ENCODE results near the gene FYCO1.
A peak's percentile ranks its signal among the peaks of the same experiment; 100 is the strongest.

Gene FYCO1

DNA sequence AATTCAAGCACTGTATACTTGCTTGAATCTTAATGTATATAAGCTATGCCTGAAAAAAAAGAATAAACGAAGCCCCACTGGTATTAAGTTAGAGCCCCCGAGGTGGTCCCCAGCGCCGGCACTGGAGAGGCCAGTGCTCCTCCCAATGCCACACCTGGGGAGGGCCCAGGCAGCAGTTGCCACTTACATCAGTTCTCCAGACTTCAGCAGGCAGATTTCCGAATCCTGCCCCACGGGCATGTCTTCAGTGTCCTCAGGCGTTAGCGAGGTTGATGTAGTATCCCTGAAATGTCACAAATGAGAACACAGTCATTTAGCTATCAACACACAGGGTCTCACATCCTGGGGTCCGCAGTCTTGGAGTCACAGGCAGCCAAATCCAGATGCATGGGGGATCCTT, 59.4 kb downstream of the FYCO1 start:
- no peak overlapping the region for H3K4me3 ChIP-seq (ENCODE audit: low read depth, low read length)
- no peak for DNase-seq (ENCODE audit: low read depth)

DNA sequence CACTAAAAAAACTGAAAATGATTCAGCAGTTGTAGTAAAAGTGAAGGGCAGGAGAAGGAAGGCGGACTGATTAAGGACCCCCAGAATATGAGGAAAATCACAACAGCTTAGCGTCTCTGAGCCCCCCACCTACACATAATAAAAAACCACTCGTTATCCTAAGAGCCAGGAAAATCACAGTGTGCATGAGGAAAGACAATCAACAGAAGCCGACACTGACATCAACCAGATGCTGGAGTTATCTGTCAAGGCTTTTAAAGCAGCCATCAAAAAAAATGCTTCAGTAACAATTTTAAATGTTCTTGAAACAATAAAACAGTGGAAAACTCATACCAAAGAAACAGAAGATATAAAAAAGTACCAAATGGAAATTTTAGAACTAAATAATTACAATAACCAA, 62.0 kb downstream of the FYCO1 start:
- H3K4me3 ChIP-seq (ENCODE audit: low read depth, low read length) = no peak overlapping the region
- DNase-seq (ENCODE audit: low read depth) = no peak

DNA sequence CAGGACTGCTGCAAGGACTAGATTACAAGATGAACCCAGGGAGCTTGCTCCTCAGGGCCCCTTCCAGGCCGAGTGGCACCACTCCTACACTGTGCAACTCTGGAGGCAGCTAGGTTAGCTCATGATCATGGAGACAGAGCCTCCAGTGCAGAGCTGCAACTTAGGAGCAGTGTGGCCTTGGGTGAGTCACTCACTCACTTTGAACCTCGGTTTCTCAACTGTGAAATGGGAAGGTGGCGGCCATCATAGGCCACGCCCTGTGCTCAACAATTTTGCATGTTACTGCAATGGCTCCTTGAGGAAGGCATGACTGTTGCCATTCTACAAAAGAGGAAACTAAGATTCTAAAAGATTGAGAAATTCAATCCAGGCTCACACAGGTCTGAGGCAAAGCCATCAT, 63.5 kb downstream of the FYCO1 start:
- no peak overlapping the region for H3K4me3 ChIP-seq (ENCODE audit: low read depth, low read length)
- DNase-seq (ENCODE audit: low read depth) = no peak

DNA sequence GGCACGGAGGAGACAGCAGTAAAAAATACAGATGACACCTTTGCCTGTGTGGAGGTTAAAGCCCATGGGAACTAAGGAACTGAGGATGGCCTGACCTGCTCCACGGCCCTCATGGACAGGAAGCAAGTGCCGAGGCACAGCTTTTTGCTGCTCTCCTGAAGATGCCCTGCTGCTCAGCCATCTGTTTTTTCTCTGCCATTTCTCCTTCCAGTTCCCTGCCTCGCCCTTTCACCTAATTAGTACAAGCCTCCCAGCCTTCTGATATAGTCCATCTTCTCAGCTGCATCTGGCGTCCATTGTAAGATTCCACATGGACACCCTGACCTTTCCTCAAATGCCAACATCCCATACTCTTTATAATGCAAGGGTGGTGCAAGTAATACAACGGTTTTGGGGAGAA, 64.1 kb downstream of the FYCO1 start:
- no peak overlapping the region for H3K4me3 ChIP-seq (ENCODE audit: low read depth, low read length)
- no peak for DNase-seq (ENCODE audit: low read depth)

DNA sequence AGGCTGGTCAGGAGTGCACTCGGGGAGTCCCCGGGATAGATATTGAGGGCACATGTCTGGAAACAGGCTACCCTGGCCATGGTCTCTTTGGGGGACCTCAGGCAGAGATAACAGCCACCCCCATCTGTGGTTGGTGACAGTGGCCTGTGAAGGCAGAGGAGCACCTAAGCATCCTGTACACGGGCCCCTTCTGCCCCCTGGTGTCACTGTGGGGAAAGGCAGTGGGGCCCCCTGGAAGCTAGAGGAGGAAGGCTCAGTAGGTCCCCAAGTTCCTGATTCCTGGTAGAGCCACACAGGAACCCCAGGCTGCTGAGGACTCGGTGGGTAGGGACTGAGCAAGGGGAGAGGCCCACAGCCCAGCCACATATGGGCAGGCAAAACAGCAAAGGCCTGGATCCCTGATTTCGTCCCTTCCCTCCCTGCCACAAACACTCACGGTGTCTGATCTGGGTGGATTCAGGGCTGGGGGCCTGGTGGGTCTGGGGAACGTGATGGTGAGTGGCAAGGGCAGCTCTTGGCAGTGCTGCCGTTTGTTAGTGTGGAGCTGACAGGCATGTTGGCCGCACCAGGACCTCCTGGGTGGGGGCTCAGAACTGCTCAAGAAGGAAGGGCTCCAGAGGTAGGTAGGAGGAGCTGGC, 66.5 kb downstream of the FYCO1 start:
- no peak for DNase-seq (ENCODE audit: low read depth)
- no peak overlapping the region for H3K4me3 ChIP-seq (ENCODE audit: low read depth, low read length)

DNA sequence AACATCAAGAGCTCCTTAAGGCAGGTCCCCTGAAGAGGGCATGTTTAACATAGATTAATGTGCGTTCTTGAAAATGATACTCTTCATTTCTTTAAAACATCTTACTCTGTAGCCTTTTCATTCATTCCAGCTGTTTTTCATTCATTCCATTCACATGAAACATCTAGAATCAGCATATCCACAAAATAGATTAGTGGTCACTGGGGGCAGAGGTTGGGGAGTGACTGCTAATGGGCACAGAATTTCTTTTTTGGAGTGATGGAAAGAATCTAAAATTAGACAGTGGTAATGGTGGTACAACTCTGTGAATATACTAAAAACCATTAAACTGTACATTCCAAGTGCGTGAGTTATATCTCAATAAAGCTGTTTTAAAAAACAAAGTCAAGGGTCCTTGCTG, 67.7 kb downstream of the FYCO1 start:
- H3K4me3 ChIP-seq (ENCODE audit: low read depth, low read length) = no peak overlapping the region
- no peak for DNase-seq (ENCODE audit: low read depth)

DNA sequence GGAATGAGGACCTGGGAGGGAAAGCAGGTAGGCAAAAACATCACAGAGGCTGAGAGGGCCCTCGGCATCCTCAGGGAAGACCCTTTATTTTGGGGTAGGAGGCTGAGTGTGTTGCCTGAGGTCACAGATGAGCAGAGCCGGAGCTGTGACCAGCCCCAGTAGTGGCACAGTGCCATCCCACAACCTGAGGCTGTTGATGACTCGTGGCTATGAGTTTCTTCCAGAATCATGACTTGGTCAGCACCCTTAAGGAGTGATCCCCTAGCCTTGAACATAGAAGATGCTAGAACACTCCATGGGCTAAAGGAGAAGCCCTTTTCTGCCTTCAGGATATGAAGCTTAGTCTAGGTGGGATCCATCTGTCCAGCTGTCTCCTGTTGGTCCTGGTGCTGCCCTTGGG, 71.9 kb downstream of the FYCO1 start:
- peak; percentile 19 for DNase-seq (ENCODE audit: low read depth)
- H3K4me3 ChIP-seq (ENCODE audit: low read depth, low read length) = no peak overlapping the region

DNA sequence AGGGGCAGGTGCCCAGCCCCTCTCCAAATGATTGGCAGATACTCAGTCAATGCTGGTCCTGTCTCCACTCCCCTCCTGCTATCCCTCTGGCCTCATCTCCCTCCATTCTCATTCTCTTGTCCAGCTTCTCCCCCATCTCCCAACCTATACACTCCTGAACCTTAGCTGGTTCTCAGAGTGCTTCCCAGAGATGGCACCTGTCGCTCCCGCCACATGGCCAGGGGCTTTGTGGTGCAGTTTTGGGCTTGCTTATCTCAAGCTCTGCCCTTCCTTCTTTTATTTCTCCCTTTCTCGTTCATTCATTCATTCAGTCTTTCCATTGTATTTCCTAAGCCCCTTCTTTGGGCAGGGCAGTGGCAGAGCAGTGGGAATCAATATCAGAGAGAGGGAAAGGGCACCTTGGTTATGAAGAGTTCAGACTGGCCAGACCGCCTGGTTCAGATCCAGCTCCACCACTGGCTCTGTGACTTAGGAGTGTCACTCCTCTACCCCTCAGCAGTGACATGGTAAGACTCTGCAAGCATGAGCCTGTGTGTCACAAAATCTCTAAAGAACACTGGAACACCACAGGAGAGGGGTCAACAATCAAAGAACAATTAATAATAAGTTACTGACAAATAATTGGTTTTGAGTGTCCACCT, 72.6 kb downstream of the FYCO1 start:
- no peak for DNase-seq (ENCODE audit: low read depth)
- H3K4me3 ChIP-seq (ENCODE audit: low read depth, low read length) = no peak overlapping the region

DNA sequence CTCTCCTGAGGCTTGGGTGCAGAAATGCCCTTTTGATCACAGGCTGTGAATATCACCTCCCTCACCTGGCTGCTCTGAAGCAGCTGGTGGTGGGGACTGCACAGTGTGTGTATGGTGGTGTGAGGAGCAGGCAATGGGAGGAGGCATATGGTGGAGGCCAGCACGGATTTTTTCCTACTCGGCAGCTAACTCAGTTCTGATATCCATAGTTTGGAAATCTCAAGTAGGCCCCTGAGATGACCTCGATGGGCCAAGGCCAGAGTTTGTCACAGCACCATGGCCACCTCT, 73.6 kb downstream of the FYCO1 start:
- no peak overlapping the region for H3K4me3 ChIP-seq (ENCODE audit: low read depth, low read length)

DNA sequence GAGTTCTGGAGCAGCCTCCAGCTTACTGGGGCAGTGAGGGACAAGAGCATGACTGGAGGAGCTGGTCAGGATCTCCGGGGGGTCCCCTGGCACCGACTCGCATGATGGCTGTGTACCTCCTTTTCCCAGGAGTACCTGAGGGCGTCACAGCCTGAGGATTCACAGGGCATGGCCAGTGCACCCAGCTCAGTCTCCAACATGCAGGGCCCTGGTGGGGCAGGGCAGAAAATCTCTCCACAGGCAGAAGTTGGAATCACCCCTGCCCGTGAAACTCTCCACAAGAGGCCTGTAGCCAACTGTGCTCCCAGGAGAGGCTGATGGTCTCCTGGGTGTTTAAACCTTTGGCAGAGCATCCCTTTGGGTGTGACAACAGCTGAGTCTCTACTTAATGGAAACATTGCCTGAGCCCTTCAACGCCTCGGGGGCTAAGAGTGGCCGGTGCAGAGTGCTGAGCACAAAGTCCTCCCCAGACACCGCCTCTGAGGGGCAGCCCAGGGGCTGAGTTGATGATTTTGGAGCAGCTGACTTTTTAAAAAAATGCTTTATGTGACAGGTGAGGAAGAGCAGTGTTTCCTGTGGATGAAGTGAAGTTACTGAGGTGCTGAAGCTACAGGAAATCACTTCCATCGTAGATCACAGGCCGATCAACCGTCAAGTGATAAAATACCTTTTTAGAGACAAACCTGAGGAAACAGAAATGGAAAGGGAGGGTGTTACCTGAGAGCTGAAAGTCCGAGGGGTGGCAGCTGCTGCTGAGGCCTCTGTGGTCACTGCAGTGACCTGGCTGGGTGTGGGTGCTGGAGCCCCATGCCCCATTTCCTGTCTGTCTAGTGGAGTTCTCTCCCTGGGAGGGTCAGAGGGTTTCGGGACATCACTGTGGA, 74.2 kb downstream of the FYCO1 start:
- no peak for DNase-seq (ENCODE audit: low read depth)
- H3K4me3 ChIP-seq (ENCODE audit: low read depth, low read length) = no peak overlapping the region

More for the DNA sequence above, 73.6 kb downstream of the FYCO1 start:
- DNase-seq (ENCODE audit: low read depth) = no peak

DNA sequence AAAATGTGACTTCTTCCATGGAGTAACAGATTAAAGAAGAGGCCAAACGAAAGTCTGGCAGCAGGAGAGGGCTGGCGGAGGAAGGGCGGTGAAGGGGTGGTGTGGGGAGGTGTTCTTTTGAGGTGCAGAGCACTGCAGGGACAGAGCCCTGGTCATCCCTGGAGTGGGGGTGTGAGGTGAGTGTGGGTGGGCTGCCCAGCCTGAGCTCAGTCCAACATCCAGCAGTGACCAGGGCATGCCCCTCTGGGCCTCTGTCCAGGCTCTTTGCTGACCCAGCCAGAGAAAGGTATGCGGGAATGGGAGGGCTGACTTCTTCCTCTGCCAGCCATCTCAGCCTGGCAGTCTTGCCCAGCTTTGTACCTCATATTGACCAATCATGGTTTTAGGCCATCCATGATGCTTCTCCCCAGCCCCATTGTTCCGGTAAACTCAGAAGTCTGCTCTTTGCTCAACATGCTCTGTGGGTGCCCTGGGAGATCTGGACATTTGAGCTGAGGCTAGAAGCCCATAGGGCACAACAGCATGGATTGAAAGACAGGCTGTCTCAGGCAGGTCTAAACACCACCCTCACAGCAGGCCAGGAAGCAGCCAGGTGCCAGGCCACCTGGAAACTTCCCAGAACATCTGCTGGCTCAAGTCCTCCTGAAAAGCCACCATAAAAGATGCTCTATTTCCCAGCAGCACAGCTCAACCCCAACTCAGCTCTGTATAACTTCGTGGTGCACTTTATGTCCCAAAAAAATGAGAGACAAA, 78.3 kb downstream of the FYCO1 start:
- H3K4me3 ChIP-seq (ENCODE audit: low read depth, low read length) = no peak overlapping the region
- DNase-seq (ENCODE audit: low read depth) = no peak

DNA sequence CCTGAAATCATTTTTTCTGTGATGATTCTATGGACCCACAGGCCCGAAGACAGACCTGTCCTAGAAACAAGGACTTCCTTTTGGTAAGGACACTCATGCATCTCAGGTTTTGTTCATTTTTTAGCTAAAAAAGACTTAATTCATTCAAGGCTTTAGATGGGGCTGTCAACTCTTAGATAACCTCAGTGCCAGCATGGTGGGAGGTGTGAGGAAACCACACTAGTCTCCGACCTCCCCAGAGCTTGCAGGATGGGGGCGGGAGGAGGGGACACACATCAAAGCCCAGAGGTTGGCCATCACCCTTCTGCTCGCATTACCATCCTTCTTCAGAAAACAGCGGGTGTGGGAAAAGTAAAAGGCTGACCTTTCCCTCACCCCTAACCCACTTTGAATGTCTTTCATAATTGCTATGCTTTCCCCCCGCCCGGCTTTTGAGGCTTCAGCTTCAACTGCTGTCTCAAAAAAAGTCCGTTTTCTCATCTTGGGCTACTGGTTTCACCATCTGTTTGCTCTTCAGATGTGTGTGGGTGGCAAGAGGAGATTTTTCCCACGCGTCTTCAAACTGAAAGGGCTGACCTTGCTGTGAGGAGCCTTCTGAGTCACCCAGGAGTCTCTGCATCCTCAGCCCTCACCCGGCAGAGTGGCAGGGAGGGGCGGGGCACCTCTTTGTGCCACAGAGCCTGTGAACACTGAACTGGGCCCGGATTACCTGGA, 79.9 kb downstream of the FYCO1 start:
- peak; percentile 89 for DNase-seq (ENCODE audit: low read depth)
- no peak overlapping the region for H3K4me3 ChIP-seq (ENCODE audit: low read depth, low read length)

DNA sequence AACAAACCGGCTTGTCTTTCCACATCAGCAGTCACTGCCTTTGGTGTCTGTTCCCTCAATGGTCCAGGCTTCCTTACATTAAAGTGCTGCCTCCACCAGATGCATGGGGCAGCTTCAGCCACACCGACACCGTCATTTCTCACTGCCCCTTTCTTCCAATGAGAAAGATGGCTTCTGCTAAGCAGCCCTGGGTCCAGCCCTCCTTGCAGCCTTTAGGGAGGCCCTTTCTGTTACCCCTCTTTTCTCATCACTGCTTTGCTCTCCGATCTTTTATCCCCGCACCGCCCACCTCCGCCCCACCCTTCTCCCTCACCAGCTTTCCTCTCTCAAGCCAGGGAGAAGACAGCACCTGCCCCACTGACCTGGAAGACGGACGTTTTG, 80.6 kb downstream of the FYCO1 start:
- no peak for DNase-seq (ENCODE audit: low read depth)
- H3K4me3 ChIP-seq (ENCODE audit: low read depth, low read length) = no peak overlapping the region

DNA sequence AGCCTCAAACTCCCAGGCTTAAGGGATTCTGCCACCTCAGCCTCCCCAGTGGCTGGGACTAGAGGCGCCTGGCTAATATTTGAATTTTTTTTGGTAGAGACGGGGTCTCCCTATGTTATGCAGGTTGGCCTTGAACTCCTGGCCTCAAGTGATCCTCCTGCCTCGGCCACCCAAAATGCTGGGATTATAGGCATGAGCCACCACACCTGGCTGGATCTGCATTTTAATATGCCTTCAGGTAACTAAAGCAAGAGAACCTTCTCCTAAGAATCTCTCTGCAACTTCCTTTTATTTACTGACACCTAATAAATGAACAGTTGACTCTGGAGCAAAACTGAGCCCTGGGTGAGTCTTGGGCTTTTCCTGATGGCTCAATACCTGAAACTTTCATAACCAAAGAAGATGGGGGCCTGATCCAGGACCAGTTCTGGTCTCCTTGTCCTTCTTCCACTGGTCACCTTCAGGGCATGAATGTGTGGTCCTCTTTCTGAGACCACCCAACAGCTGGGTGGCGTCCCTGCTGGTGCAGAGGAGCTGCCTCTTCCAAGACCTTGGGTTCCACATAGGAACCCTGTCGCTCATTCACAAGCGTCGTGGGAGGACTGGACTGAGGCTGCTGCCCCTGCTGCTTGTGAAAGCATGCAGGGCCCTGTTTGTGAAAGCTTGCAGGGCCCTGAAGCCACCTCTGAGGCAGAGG, 81.1 kb downstream of the FYCO1 start:
- DNase-seq (ENCODE audit: low read depth) = no peak
- H3K4me3 ChIP-seq (ENCODE audit: low read depth, low read length) = no peak overlapping the region

DNA sequence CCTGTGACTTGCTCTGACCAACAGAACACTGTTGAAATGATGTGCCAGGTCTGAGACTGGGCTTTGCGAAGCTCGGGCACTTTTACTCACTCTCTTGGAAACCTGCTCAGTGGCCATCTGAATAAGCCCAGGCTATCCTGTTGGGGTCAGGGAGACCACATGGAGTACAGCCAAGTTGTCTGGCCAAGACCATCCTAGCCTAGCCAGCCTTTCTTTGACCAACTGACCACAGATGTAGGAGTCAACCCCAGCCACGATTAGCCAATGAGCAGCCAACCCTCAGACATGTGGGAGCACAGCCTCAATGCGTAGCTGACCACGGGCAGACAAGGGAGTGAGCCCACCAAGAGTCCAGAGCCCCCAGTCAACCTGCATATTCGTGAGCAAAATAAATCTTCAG, 83.2 kb downstream of the FYCO1 start:
- no peak for DNase-seq (ENCODE audit: low read depth)
- no peak overlapping the region for H3K4me3 ChIP-seq (ENCODE audit: low read depth, low read length)

DNA sequence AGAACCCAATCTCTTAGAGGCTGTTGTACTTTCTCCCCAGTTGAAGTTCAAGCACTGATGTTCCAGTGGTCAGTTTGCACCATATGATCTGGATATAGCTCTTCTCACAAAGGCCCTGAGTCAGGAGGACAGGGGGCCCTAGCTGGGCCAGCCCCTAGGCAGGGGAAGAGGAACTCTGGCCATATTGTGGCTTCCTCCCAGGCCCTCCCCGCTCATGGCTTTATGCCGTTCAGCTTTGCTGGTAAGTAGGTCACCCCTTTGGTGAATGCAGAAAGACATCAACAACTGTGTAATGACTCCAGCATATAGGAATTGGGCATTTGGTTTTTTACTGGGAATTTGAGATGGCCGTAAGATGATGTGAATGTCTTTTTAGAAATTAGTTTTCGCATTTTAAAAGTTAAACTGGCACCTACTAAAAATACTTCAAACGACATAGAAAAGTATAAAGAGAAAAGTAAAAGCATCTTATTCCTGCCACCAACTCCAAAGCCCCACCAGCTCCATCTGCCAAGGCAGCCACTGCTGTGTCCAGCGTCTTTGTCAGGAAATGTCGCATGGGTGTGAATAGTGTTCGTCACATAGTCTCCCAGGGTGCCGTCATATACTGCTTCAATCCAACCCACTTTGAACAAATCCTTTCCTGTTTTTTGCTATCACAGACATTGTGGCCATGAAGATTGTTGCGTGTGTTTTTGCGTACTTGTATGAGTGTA, 84.0 kb downstream of the FYCO1 start:
- no peak overlapping the region for H3K4me3 ChIP-seq (ENCODE audit: low read depth, low read length)
- DNase-seq (ENCODE audit: low read depth) = no peak

DNA sequence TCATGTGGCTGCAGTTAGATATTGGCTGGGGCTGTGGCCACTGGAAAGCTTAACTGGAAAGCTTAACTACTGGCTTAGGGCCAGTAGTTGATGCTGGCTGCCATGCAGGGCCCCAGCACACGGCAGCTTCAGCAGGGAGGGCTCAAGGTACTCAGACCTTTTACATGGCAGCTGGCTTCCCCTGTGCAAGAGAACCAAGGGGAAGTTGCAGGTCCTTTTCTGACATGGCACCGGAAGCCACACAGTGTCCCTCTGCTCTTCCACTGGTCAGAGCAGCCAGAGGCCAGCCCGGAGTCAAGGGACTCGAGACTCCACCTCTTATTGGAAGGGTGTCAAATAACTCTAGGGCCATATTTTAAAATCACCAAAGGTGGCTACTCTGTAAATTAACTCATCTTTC, 84.7 kb downstream of the FYCO1 start:
- H3K4me3 ChIP-seq (ENCODE audit: low read depth, low read length) = no peak overlapping the region
- DNase-seq (ENCODE audit: low read depth) = no peak

DNA sequence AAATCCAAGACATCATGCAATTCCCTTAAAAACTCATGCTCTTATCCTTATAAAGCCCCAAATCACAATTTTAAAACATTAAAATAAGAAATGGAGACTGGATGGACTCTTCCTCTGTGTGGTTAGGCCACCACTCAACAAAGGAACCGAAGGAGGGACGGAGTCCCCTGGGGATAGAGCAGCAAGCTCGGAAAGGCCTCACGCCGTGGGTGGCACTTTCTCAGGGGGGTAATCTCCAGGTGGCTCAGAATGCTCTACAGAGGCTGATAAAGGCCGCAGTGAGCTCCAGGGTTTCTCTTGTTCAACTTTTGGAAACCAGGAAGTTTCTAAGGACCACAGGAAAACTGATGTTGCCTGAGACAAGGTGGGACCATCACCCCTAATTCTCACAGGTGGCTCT, 86.1 kb downstream of the FYCO1 start:
- no peak overlapping the region for H3K4me3 ChIP-seq (ENCODE audit: low read depth, low read length)
- no peak for DNase-seq (ENCODE audit: low read depth)

DNA sequence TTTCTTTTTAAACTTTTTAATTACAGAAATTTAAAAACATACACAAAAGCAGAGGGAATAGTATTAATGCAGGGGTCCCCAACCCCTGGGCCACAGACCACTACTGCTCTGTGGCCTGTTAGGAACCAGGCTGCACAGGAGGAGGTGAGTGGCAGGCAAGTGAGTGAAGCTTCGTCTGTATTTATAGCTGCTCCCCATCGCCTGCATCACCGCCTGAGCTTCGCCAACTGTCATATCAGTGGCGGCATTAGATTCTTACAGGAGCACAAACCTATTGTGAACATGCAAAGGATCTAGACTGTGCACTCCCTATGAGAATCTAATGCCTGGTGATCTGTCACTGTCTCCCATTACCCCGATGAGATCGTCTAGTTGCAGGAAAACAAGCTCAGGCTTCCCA, 86.9 kb downstream of the FYCO1 start:
- DNase-seq (ENCODE audit: low read depth) = no peak
- no peak overlapping the region for H3K4me3 ChIP-seq (ENCODE audit: low read depth, low read length)
